PC-3 (cell line): ENCODE results near the gene ZHX3. TPM values are rescaled to one million over a fixed set of nuclear protein-coding genes. Genes with fewer than 3 reads are reported as not detected.

Source experiments
- ATAC-seq: fragments of 200-7000 bp; cut with Tn5 transposase; 2 replicates; pipeline ENCODE4 v1.9.1; 2020; ENCODE audit warnings: mild to moderate bottlenecking, moderate library complexity
- BruUV-seq: library from RNA; stranded (reverse); fragments of 400-500 nt; replicated peaks from 2 replicates; lab custom pipeline; 2021; lab: Mats Ljungman, UMichigan
- CTCF ChIA-PET: fragments of 300-600 bp; sonication (Branson Sonifier 250); formaldehyde crosslinking; loops from one replicate; lab custom pipeline; 2022; ENCODE audit warnings: antibody characterized with exemption; lab: Charles Lee
- POLR2A ChIA-PET: fragments of 300-600 bp; sonication (Branson Sonifier 250); formaldehyde crosslinking; loops from one replicate; lab custom pipeline; 2022; ENCODE audit warnings: antibody characterized with exemption; ENCODE audit not compliant: unreplicated experiment; lab: Charles Lee
- DNase-seq: peaks from one replicate; pipeline ENCODE4 v3.0.0-alpha.2; 2015
- H2AFZ ChIP-seq: fragments of 300-600 bp; sonication (generic); 2 replicates; pipeline ENCODE4 v1.6.0; 2016; ENCODE audit warnings: antibody characterized with exemption, low read length
- H3F3A ChIP-seq: fragments of 300-600 bp; sonication (generic); one replicate; pipeline ENCODE4 v1.6.0; 2017; ENCODE audit warnings: antibody characterized with exemption, low read length, control low read depth, mild to moderate bottlenecking; ENCODE audit not compliant: unreplicated experiment
- H3K27ac ChIP-seq: fragments of 300-600 bp; sonication (generic); 2 replicates; pipeline ENCODE4 v1.5.1; 2016; ENCODE audit warnings: mild to moderate bottlenecking, low read length
- H3K27me3 ChIP-seq: fragments of 300-600 bp; sonication (generic); 2 replicates; pipeline ENCODE4 v1.6.1; 2016; ENCODE audit warnings: low read length, mixed read lengths
- H3K36me3 ChIP-seq: fragments of 300-600 bp; sonication (generic); 2 replicates; pipeline ENCODE4 v1.6.1; 2016; ENCODE audit warnings: low read depth, mixed run types, low read length, mixed read lengths
- H3K4me1 ChIP-seq: fragments of 300-600 bp; sonication (generic); 2 replicates; pipeline ENCODE4 v1.5.1; 2016; ENCODE audit warnings: low read length; ENCODE audit not compliant: insufficient read depth
- H3K4me2 ChIP-seq: fragments of 300-600 bp; sonication (generic); 2 replicates; pipeline ENCODE4 v1.6.0; 2016; ENCODE audit warnings: low read length
- H3K4me3 ChIP-seq: fragments of 300-600 bp; sonication (generic); 2 replicates; pipeline ENCODE4 v1.5.1; 2016; ENCODE audit warnings: mild to moderate bottlenecking, low read length, mixed read lengths
- H3K79me2 ChIP-seq: fragments of 300-600 bp; sonication (generic); 2 replicates; pipeline ENCODE4 v1.6.1; 2017; ENCODE audit warnings: low read length, mixed read lengths
- H3K9ac ChIP-seq: fragments of 300-600 bp; sonication (generic); 2 replicates; pipeline ENCODE4 v1.6.0; 2016; ENCODE audit warnings: mild to moderate bottlenecking, low read length
- H3K9me2 ChIP-seq: fragments of 300-600 bp; sonication (generic); replicated peaks from 2 replicates; pipeline ENCODE4 v1.6.1; 2016; ENCODE audit warnings: mixed run types, low read length, mixed read lengths
- H3K9me3 ChIP-seq: fragments of 300-600 bp; sonication (generic); 2 replicates; pipeline ENCODE4 v1.6.1; 2016; ENCODE audit warnings: low read length, mixed read lengths
- H4K20me1 ChIP-seq: fragments of 300-600 bp; sonication (generic); 2 replicates; pipeline ENCODE4 v1.6.1; 2016; ENCODE audit warnings: low read length, mixed read lengths
- EZH2 ChIP-seq: fragments of 300-600 bp; sonication (generic); IDR thresholded peaks from one replicate; pipeline ENCODE4 v1.6.1; 2017; ENCODE audit warnings: antibody characterized with exemption, mild to moderate bottlenecking, low read length; ENCODE audit not compliant: unreplicated experiment
- EZH2phosphoT487 ChIP-seq: fragments of 300-600 bp; sonication (generic); IDR thresholded peaks from 2 replicates; pipeline ENCODE4 v1.6.1; 2018; ENCODE audit warnings: mild to moderate bottlenecking, antibody characterized with exemption, low read length, borderline replicate concordance
- intact Hi-C: fragments of 100-400 bp; cut with micrococcal nuclease; formaldehyde crosslinking; loops from 2 replicates; pipeline ENCODE4 v1.9.0; 2023
- total RNA-seq: library from RNA; depleted of rRNA; stranded (reverse); fragments of >200 nt; gene quantifications from 2 replicates; pipeline ENCODE4 v1.2.3, GENCODE V29; 2014
- TF ChIP-seq, protein P1 (sequence below): fragments of 300-600 bp; sonication (generic); conservative IDR thresholded peaks from 2 replicates; pipeline ENCODE4 v1.5.1; 2017; ENCODE audit warnings: antibody characterized with exemption, low read depth, mild to moderate bottlenecking, low read length

ZHX3 gene
- total RNA-seq, 1 experiment from 2014 or later = 14.0 TPM

DNA sequence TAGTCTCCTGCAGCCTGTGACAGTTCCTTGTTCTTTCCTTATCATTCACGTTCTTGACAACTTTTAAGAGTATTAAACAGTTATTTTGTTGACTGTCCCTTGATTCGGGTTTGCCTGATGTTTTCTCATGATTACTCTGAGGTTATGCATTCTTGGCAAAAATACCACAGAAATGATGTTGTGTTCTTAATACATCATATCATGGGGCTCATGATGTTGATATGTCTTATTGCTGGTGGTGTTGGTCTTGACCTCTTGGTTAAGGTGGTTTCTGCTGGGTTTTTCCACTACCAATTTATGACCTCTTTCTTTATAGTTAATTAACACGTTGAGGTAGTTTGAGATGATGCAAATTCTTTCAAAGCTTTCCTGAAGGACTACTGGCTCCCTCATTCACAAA, 59.1 kb downstream of the ZHX3 start:
- CTCF ChIA-PET = no interaction called here
- no TSS peak for BruUV-seq

DNA sequence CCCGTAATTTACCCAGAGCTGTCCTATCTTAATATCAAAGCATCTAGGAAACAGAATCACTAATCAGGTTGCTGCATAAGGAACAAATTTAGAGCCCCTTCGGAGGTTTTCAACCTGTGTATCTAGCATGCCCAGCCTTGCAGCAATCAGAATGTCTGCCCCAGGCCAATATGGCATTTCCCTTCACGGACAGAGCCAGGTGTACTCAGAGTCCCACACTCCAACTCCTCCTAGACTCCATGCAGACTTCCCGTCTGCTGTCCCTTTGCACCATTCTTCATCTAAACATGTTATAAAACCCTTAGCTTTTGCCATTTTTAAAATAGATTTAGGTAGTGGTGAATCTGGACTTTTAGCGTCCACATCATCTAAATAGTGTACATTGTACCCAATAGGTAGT, 61.0 kb downstream of the ZHX3 start:
- POLR2A ChIA-PET = no interaction called here
- H3F3A ChIP-seq = no peaks in the 10 kb centered on the region
- intact Hi-C loops = no loop called here
- CTCF ChIA-PET = no interaction called here
- no peak overlapping the region for H2AFZ ChIP-seq
- H3K9me3 ChIP-seq = no peaks in the 10 kb centered on the region
- H3K4me2 ChIP-seq = no peak overlapping the region
- no peaks in the 10 kb centered on the region for H3K9me2 ChIP-seq
- no peak for ATAC-seq
- H3K79me2 ChIP-seq = no peaks in the 10 kb centered on the region
- no peak overlapping the region for H3K4me3 ChIP-seq
- TF ChIP-seq, protein P1, sequence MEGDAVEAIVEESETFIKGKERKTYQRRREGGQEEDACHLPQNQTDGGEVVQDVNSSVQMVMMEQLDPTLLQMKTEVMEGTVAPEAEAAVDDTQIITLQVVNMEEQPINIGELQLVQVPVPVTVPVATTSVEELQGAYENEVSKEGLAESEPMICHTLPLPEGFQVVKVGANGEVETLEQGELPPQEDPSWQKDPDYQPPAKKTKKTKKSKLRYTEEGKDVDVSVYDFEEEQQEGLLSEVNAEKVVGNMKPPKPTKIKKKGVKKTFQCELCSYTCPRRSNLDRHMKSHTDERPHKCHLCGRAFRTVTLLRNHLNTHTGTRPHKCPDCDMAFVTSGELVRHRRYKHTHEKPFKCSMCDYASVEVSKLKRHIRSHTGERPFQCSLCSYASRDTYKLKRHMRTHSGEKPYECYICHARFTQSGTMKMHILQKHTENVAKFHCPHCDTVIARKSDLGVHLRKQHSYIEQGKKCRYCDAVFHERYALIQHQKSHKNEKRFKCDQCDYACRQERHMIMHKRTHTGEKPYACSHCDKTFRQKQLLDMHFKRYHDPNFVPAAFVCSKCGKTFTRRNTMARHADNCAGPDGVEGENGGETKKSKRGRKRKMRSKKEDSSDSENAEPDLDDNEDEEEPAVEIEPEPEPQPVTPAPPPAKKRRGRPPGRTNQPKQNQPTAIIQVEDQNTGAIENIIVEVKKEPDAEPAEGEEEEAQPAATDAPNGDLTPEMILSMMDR = no peak
- no peak for TF ChIP-seq EZH2
- no peak for TF ChIP-seq EZH2phosphoT487
- no peaks in the 10 kb centered on the region for H3K27me3 ChIP-seq
- H3K9ac ChIP-seq = no peak overlapping the region
- no peaks in the 10 kb centered on the region; the same call in 1 of the 2 replicates for H3K36me3 ChIP-seq
- H3K27ac ChIP-seq = no peak overlapping the region
- H3K4me1 ChIP-seq = no peaks in the 10 kb centered on the region
- no TSS peak for BruUV-seq
- no peaks in the 10 kb centered on the region for H4K20me1 ChIP-seq
- DNase-seq = no peak

More for the DNA sequence above, 59.1 kb downstream of the ZHX3 start:
- Histone ChIP-seq H3K9ac (no peak overlapping the region), H3K27ac (no peak overlapping the region), H3K4me2 (no peak overlapping the region), H3K9me3 (no peaks in the 10 kb centered on the region), H3K79me2 (no peaks in the 10 kb centered on the region), H3K4me3 (no peak overlapping the region), H3K4me1 (no peaks in the 10 kb centered on the region), H3K9me2 (no peaks in the 10 kb centered on the region), H3K27me3 (no peaks in the 10 kb centered on the region), H2AFZ (no peak overlapping the region), H4K20me1 (no peaks in the 10 kb centered on the region), H3F3A (no peaks in the 10 kb centered on the region), H3K36me3 (no peaks in the 10 kb centered on the region; the same call in 1 of the 2 replicates)
- POLR2A ChIA-PET = no interaction called here
- DNase-seq (no peak), ATAC-seq (no peak)
- intact Hi-C loops = no loop called here
- TF ChIP-seq EZH2 = no peak
- TF ChIP-seq, protein P1 = no peak
- no peak for TF ChIP-seq EZH2phosphoT487

- TF ChIP-seq, protein P1 = no peak
- TF ChIP-seq EZH2phosphoT487 = no peak
- TF ChIP-seq EZH2 = no peak
- ATAC-seq (no peak), DNase-seq (no peak)
- intact Hi-C loops = no loop called here
- POLR2A ChIA-PET = no interaction called here
- CTCF ChIA-PET = no interaction called here
- H3K4me3 ChIP-seq = no peak overlapping the region
- H3K79me2 ChIP-seq = no peaks in the 10 kb centered on the region
- no peaks in the 10 kb centered on the region for H3K9me3 ChIP-seq
- H4K20me1 ChIP-seq = no peaks in the 10 kb centered on the region
- no peaks in the 10 kb centered on the region for H3K9me2 ChIP-seq
- BruUV-seq = no TSS peak
- no peak overlapping the region for H3K27ac ChIP-seq
- no peaks in the 10 kb centered on the region for H3K27me3 ChIP-seq
- H3K4me1 ChIP-seq = no peaks in the 10 kb centered on the region
- H3K36me3 ChIP-seq = no peaks in the 10 kb centered on the region; the same call in 1 of the 2 replicates
- no peak overlapping the region for H3K9ac ChIP-seq
- no peak overlapping the region for H2AFZ ChIP-seq
- no peak overlapping the region for H3K4me2 ChIP-seq
- H3F3A ChIP-seq = no peaks in the 10 kb centered on the region
These were observed 61.9 kb downstream of the ZHX3 start for GRCh38 chr20:41255655-41256054.
